H9 (cell line): Measurements from ENCODE around the gene ST6GALNAC3. TPM values are rescaled to one million over a fixed set of nuclear protein-coding genes. Genes with fewer than 3 reads are reported as not detected.

Source experiments
- DNase-seq: peaks from one replicate; pipeline ENCODE4 v3.0.0-alpha.2; 2017
- H2AFZ ChIP-seq: one replicate; pipeline ENCODE4 v1.6.1; 2013; ENCODE audit warnings: mild to moderate bottlenecking, low read length, control low read depth, moderate library complexity
- H2AK5ac ChIP-seq: 2 replicates; pipeline ENCODE4 v1.6.1; 2013; ENCODE audit warnings: low read length, control low read depth, mixed read lengths; ENCODE audit not compliant: insufficient read length
- H2BK120ac ChIP-seq: one replicate; pipeline ENCODE4 v1.6.1; 2013; ENCODE audit warnings: low read depth, mild to moderate bottlenecking, low read length, control low read depth, inconsistent platforms; ENCODE audit not compliant: poor library complexity, severe bottlenecking
- H2BK12ac ChIP-seq: 2 replicates; pipeline ENCODE4 v1.6.1; 2013; ENCODE audit warnings: low read length, control low read depth, mixed read lengths, low read depth; ENCODE audit not compliant: insufficient read length
- H2BK15ac ChIP-seq: 2 replicates; pipeline ENCODE4 v1.6.1; 2013; ENCODE audit warnings: low read depth, low read length, control low read depth
- H2BK20ac ChIP-seq: one replicate; pipeline ENCODE4 v1.6.1; 2013; ENCODE audit warnings: low read depth, mild to moderate bottlenecking, low read length, control low read depth, inconsistent platforms; ENCODE audit not compliant: poor library complexity, severe bottlenecking
- H2BK5ac ChIP-seq: 2 replicates; pipeline ENCODE4 v1.6.1; 2013; ENCODE audit warnings: low read length, control low read depth, mixed read lengths; ENCODE audit not compliant: insufficient read length
- H3K14ac ChIP-seq: 2 replicates; pipeline ENCODE4 v1.6.1; 2013; ENCODE audit warnings: low read length, control low read depth; ENCODE audit not compliant: insufficient read depth
- H3K18ac ChIP-seq: 2 replicates; pipeline ENCODE4 v1.6.1; 2013; ENCODE audit warnings: low read depth, mild to moderate bottlenecking, mixed read lengths, low read length, control low read depth; ENCODE audit not compliant: insufficient read length
- H3K23ac ChIP-seq: 2 replicates; pipeline ENCODE4 v1.6.1; 2013; ENCODE audit warnings: low read length, control low read depth, mixed read lengths, low read depth; ENCODE audit not compliant: insufficient read length
- H3K23me2 ChIP-seq: 2 replicates; pipeline ENCODE4 v1.6.1; 2013; ENCODE audit warnings: low read depth, mild to moderate bottlenecking, mixed read lengths, low read length, control low read depth; ENCODE audit not compliant: insufficient read length, poor library complexity, severe bottlenecking
- H3K27ac ChIP-seq: 2 replicates; pipeline ENCODE4 v1.5.1; 2013; ENCODE audit warnings: low read length, control low read depth, mixed read lengths, low read depth; ENCODE audit not compliant: insufficient read length
- H3K27me3 ChIP-seq: 2 replicates; pipeline ENCODE4 v1.6.1; 2013; ENCODE audit warnings: low read length, control low read depth, inconsistent platforms; ENCODE audit not compliant: insufficient read depth
- H3K4ac ChIP-seq: 2 replicates; pipeline ENCODE4 v1.6.1; 2013; ENCODE audit warnings: low read depth, mild to moderate bottlenecking, control low read depth, inconsistent platforms, low read length, moderate library complexity
- H3K4me1 ChIP-seq: 2 replicates; pipeline ENCODE4 v1.6.1; 2013; ENCODE audit warnings: low read length, control low read depth, inconsistent platforms; ENCODE audit not compliant: insufficient read depth
- H3K4me2 ChIP-seq: 2 replicates; pipeline ENCODE4 v1.6.1; 2013; ENCODE audit warnings: low read length, control low read depth, mixed read lengths; ENCODE audit not compliant: insufficient read length, insufficient read depth
- H3K56ac ChIP-seq: 2 replicates; pipeline ENCODE4 v1.6.1; 2013; ENCODE audit warnings: low read depth, mild to moderate bottlenecking, mixed read lengths, low read length, control low read depth; ENCODE audit not compliant: insufficient read length
- H3K79me1 ChIP-seq: 2 replicates; pipeline ENCODE4 v1.6.1; 2013; ENCODE audit warnings: low read depth, mild to moderate bottlenecking, moderate library complexity, low read length, control low read depth, inconsistent platforms; ENCODE audit not compliant: insufficient read depth, poor library complexity, severe bottlenecking
- H3K79me2 ChIP-seq: 2 replicates; pipeline ENCODE4 v1.6.1; 2013; ENCODE audit warnings: low read length, control low read depth, inconsistent platforms; ENCODE audit not compliant: insufficient read depth
- H3K9ac ChIP-seq: 2 replicates; pipeline ENCODE4 v1.6.1; 2013; ENCODE audit warnings: low read length, control low read depth, mixed read lengths; ENCODE audit not compliant: insufficient read length; ENCODE audit errors: extremely low read depth
- H3K9me3 ChIP-seq: one replicate; pipeline ENCODE4 v1.6.1; 2013; ENCODE audit warnings: low read depth, low read length, inconsistent platforms; ENCODE audit not compliant: control insufficient read depth
- H3T11ph ChIP-seq: one replicate; pipeline ENCODE4 v1.6.1; 2013; ENCODE audit warnings: mild to moderate bottlenecking, low read length, control low read depth, inconsistent platforms
- H4K20me1 ChIP-seq: one replicate; pipeline ENCODE4 v1.6.1; 2013; ENCODE audit not compliant: control insufficient read depth, insufficient read length, insufficient read depth
- H4K5ac ChIP-seq: 2 replicates; pipeline ENCODE4 v1.6.1; 2013; ENCODE audit warnings: low read depth, mild to moderate bottlenecking, mixed read lengths, low read length, control low read depth; ENCODE audit not compliant: insufficient read length
- H4K8ac ChIP-seq: replicated peaks from 2 replicates; pipeline ENCODE4 v1.6.1; 2013; ENCODE audit warnings: low read length, control low read depth, mixed read lengths, low read depth; ENCODE audit not compliant: insufficient read length
- H4K91ac ChIP-seq: 2 replicates; pipeline ENCODE4 v1.6.1; 2013; ENCODE audit warnings: low read depth, mild to moderate bottlenecking, moderate library complexity, mixed read lengths, low read length, control low read depth; ENCODE audit not compliant: insufficient read length
- H3K27ac Mint-ChIP-seq, 3 experiments: 2 replicates in 2 of 3; 3 replicates in 1 of 3; pipeline ENCODE4 v1.8.0; 2020 to 2021; ENCODE audit warnings: mixed read lengths in 3 of 3, mild to moderate bottlenecking in 1 of 3, moderate library complexity in 1 of 3
- H3K27me3 Mint-ChIP-seq: 2 replicates; pipeline ENCODE4 v1.8.0; 2021; ENCODE audit warnings: low read depth, mild to moderate bottlenecking, moderate library complexity, mixed read lengths
- H3K36me3 Mint-ChIP-seq, 3 experiments: 2 replicates in 2 of 3; 3 replicates in 1 of 3; pipeline ENCODE4 v1.8.0; 2020 to 2021; ENCODE audit warnings: low read depth in 3 of 3, mixed read lengths in 3 of 3; ENCODE audit not compliant: insufficient read depth in 1 of 3
- H3K4me1 Mint-ChIP-seq, 2 experiments: 2 replicates each; pipeline ENCODE4 v1.8.0; 2020; ENCODE audit warnings: mixed read lengths in 2 of 2
- H3K4me3 Mint-ChIP-seq, 2 experiments: 2 replicates in 1 of 2; 3 replicates in 1 of 2; pipeline ENCODE4 v1.8.0; 2020 to 2021; ENCODE audit warnings: mild to moderate bottlenecking in 2 of 2, mixed read lengths in 2 of 2, moderate library complexity in 1 of 2
- H3K9me3 Mint-ChIP-seq, 2 experiments: 2 replicates in 1 of 2; 3 replicates in 1 of 2; pipeline ENCODE4 v1.8.0; 2020; ENCODE audit warnings: mild to moderate bottlenecking in 2 of 2, mixed read lengths in 2 of 2, moderate library complexity in 1 of 2
- CTCF ChIP-seq: fragments of 200-600 bp; sonication (generic); conservative IDR thresholded peaks from 3 replicates; pipeline ENCODE4 v1.8.0; 2021; ENCODE audit warnings: antibody characterized with exemption, mild to moderate bottlenecking
- WGBS: extraction: QIAGEN DNeasy Blood & Tissue Kit; methylation state at CpG from one replicate; pipeline ENCODE4 v1.1.7; 2013; ENCODE audit warnings: missing lambda C conversion rate, low lambda C conversion rate, mixed read lengths; ENCODE audit not compliant: insufficient read length; ENCODE audit errors: extremely low coverage; 5-methylcytosine and 5-hydroxymethylcytosine counted together
- total RNA-seq: library from RNA; stranded (reverse); gene quantifications from 2 replicates; pipeline ENCODE4 v1.2.1, GENCODE V29; 2021

The ST6GALNAC3 gene
- total RNA-seq, 1 experiment from 2014 or later = 11.2 TPM

GRCh38 chr1:76254104-76255030 is 179.8 kb downstream of the ST6GALNAC3 start:
- Mint-ChIP-seq H3K4me3 (no peak overlapping the region), H3K4me1 (peaks cover 46 to 48% of the 10 kb centered on the region in 2 experiments), H3K27ac (no peak overlapping the region), H3K27me3 (no peaks in the 10 kb centered on the region), H3K36me3 (no peaks in the 10 kb centered on the region), H3K9me3 (no peaks in the 10 kb centered on the region)
- no peak for TF ChIP-seq CTCF
- Histone ChIP-seq H3K27ac (no peak overlapping the region), H3T11ph (no peak overlapping the region), H4K8ac (no peak overlapping the region), H3K27me3 (no peaks in the 10 kb centered on the region), H4K5ac (no peak overlapping the region), H3K14ac (no peak overlapping the region), H2AFZ (no peak overlapping the region), H2AK5ac (no peak overlapping the region), H3K18ac (no peak overlapping the region), H2BK15ac (no peak overlapping the region), H4K91ac (no peak overlapping the region), H3K9me3 (no peaks in the 10 kb centered on the region), H2BK120ac (no peak overlapping the region), H2BK12ac (no peak overlapping the region), H3K79me2 (no peaks in the 10 kb centered on the region), H3K23ac (no peak overlapping the region), H3K23me2 (no peaks in the 10 kb centered on the region), H2BK20ac (no peak overlapping the region), H3K9ac (no peak overlapping the region), H3K56ac (no peak overlapping the region), H3K79me1 (no peaks in the 10 kb centered on the region), H3K4me1 (peaks cover 3% of the 10 kb centered on the region; the same call in 1 of the 2 replicates), H3K4me2 (no peak overlapping the region), H3K4ac (no peak overlapping the region), H2BK5ac (no peak overlapping the region), H4K20me1 (no peaks in the 10 kb centered on the region)
- WGBS = no CpG with 5 or more reads among the region's 9 CpGs
- DNase-seq = no peak
